Stimulated activated CD8-positive, alpha-beta memory T cell treated with anti-CD3 and anti-CD28 coated beads, Interleukin-7, amount 100 ng/mL, for 4 hours (primary cell): ENCODE measurements around the gene KCND3.

ENCODE experiments used
- DNase-seq, 2 donors: peaks; one replicate each; pipeline ENCODE4 v3.0.0-alpha.2; 2020; ENCODE audit warnings: low read depth in 2 of 2

KCND3 gene

GRCh38 chr1:111988743-111989453 is 570 bp downstream of the KCND3 start:
- DNase-seq: peak in 1 of 2 donors; percentile 3

- no peak for DNase-seq
These were observed 1.1 kb downstream of the KCND3 start for GRCh38 chr1:111988377-111988742.

- DNase-seq: no peak
These were observed 2.0 kb downstream of the KCND3 start for GRCh38 chr1:111987502-111987901.

- no peak for DNase-seq
These were observed 6.0 kb downstream of the KCND3 start for GRCh38 chr1:111983500-111983899.

- no peak for DNase-seq
These were observed 7.0 kb downstream of the KCND3 start for GRCh38 chr1:111982428-111982827.

- no peak for DNase-seq
These were observed 7.6 kb downstream of the KCND3 start for GRCh38 chr1:111981871-111982270.

- DNase-seq: no peak
These were observed 8.4 kb downstream of the KCND3 start for GRCh38 chr1:111981090-111981489.

GRCh38 chr1:111980686-111981085 is 8.8 kb downstream of the KCND3 start:
- no peak for DNase-seq

GRCh38 chr1:111978695-111979094 is 10.8 kb downstream of the KCND3 start:
- no peak for DNase-seq

- DNase-seq: no peak
These were observed 12.1 kb downstream of the KCND3 start for GRCh38 chr1:111977378-111977777.

GRCh38 chr1:111976842-111977241 is 12.6 kb downstream of the KCND3 start:
- DNase-seq: no peak

- no peak for DNase-seq
These were observed 13.1 kb downstream of the KCND3 start for GRCh38 chr1:111976332-111976731.

- no peak for DNase-seq
These were observed 16.2 kb downstream of the KCND3 start for GRCh38 chr1:111973150-111973790.

- no peak for DNase-seq
These were observed 18.1 kb downstream of the KCND3 start for GRCh38 chr1:111971396-111971795.

GRCh38 chr1:111968511-111968910 is 21.0 kb downstream of the KCND3 start:
- no peak for DNase-seq

- DNase-seq: no peak
These were observed 21.6 kb downstream of the KCND3 start for GRCh38 chr1:111967886-111968285.

- DNase-seq: no peak
These were observed 22.3 kb downstream of the KCND3 start for GRCh38 chr1:111967067-111967690.

GRCh38 chr1:111965781-111966443 is 23.6 kb downstream of the KCND3 start:
- no peak for DNase-seq

- DNase-seq: no peak
These were observed 25.3 kb downstream of the KCND3 start for GRCh38 chr1:111963985-111964738.

- DNase-seq: no peak
These were observed 27.5 kb downstream of the KCND3 start for GRCh38 chr1:111961773-111962565.

- DNase-seq: no peak
These were observed 28.5 kb downstream of the KCND3 start for GRCh38 chr1:111961016-111961415.
